ENCODE results near the gene GJB2. TPM values are rescaled to one million over a fixed set of nuclear protein-coding genes. Genes with fewer than 3 reads are reported as not detected.

The GJB2 gene
- total RNA-seq, 1 experiment from 2014 or later = 4.6 TPM

- H3K36me3 Mint-ChIP-seq (ENCODE audit: insufficient read depth, unreplicated experiment) = no peaks in the 10 kb centered on the region
- H3K9me3 Mint-ChIP-seq (ENCODE audit: low read depth, unreplicated experiment) = no peaks in the 10 kb centered on the region
- H3K27ac Mint-ChIP-seq (ENCODE audit: unreplicated experiment) = no peak overlapping the region
- no peak for DNase-seq
- intact Hi-C loops (cut with micrococcal nuclease; ENCODE audit: unreplicated experiment) = no loop called here
- no peaks in the 10 kb centered on the region for H3K4me1 Mint-ChIP-seq (ENCODE audit: low read depth, unreplicated experiment)
- no TSS peak for BruUV-seq (replicated peaks)
- CTCF ChIA-PET = no interaction called here
- no peak overlapping the region for H3K4me3 Mint-ChIP-seq (ENCODE audit: low read depth, unreplicated experiment)
- peaks cover 8% of the 10 kb centered on the region for H3K27me3 Mint-ChIP-seq (ENCODE audit: unreplicated experiment)
- TF ChIP-seq CTCF (IDR thresholded peaks at IDR 0.05; ENCODE audit: unreplicated experiment) = no peak
These were observed 41.1 kb downstream of the GJB2 start for GRCh38 chr13:20151612-20152011.

GRCh38 chr13:20151016-20151415, 41.7 kb downstream of the GJB2 start:
- no peak for TF ChIP-seq CTCF (IDR thresholded peaks at IDR 0.05; ENCODE audit: unreplicated experiment)
- no peaks in the 10 kb centered on the region for H3K4me1 Mint-ChIP-seq (ENCODE audit: low read depth, unreplicated experiment)
- no TSS peak for BruUV-seq (replicated peaks)
- H3K36me3 Mint-ChIP-seq (ENCODE audit: insufficient read depth, unreplicated experiment) = no peaks in the 10 kb centered on the region
- no peak overlapping the region for H3K27ac Mint-ChIP-seq (ENCODE audit: unreplicated experiment)
- CTCF ChIA-PET = no interaction called here
- H3K4me3 Mint-ChIP-seq (ENCODE audit: low read depth, unreplicated experiment) = no peak overlapping the region
- intact Hi-C loops (cut with micrococcal nuclease; ENCODE audit: unreplicated experiment) = no loop called here
- no peak for DNase-seq
- H3K9me3 Mint-ChIP-seq (ENCODE audit: low read depth, unreplicated experiment) = no peaks in the 10 kb centered on the region
- peaks cover 8% of the 10 kb centered on the region for H3K27me3 Mint-ChIP-seq (ENCODE audit: unreplicated experiment)

- no peak for TF ChIP-seq CTCF (IDR thresholded peaks at IDR 0.05; ENCODE audit: unreplicated experiment)
- no peaks in the 10 kb centered on the region for H3K36me3 Mint-ChIP-seq (ENCODE audit: insufficient read depth, unreplicated experiment)
- CTCF ChIA-PET = no interaction called here
- DNase-seq = no peak
- no peak overlapping the region for H3K4me3 Mint-ChIP-seq (ENCODE audit: low read depth, unreplicated experiment)
- no TSS peak for BruUV-seq (replicated peaks)
- intact Hi-C loops (cut with micrococcal nuclease; ENCODE audit: unreplicated experiment) = no loop called here
- H3K27me3 Mint-ChIP-seq (ENCODE audit: unreplicated experiment) = peaks cover 8% of the 10 kb centered on the region
- H3K4me1 Mint-ChIP-seq (ENCODE audit: low read depth, unreplicated experiment) = no peaks in the 10 kb centered on the region
- no peaks in the 10 kb centered on the region for H3K9me3 Mint-ChIP-seq (ENCODE audit: low read depth, unreplicated experiment)
- no peak overlapping the region for H3K27ac Mint-ChIP-seq (ENCODE audit: unreplicated experiment)
These were observed 42.2 kb downstream of the GJB2 start for GRCh38 chr13:20150561-20150960.

GRCh38 chr13:20149762-20150161, 43.0 kb downstream of the GJB2 start:
- intact Hi-C loops (cut with micrococcal nuclease; ENCODE audit: unreplicated experiment) = no loop called here
- TF ChIP-seq CTCF (IDR thresholded peaks at IDR 0.05; ENCODE audit: unreplicated experiment) = no peak
- DNase-seq = no peak
- Mint-ChIP-seq H3K4me3 (ENCODE audit: low read depth, unreplicated experiment) (no peak overlapping the region), H3K27me3 (ENCODE audit: unreplicated experiment) (peaks cover 8% of the 10 kb centered on the region), H3K27ac (ENCODE audit: unreplicated experiment) (no peak overlapping the region), H3K9me3 (ENCODE audit: low read depth, unreplicated experiment) (no peaks in the 10 kb centered on the region), H3K36me3 (ENCODE audit: insufficient read depth, unreplicated experiment) (no peaks in the 10 kb centered on the region), H3K4me1 (ENCODE audit: low read depth, unreplicated experiment) (no peaks in the 10 kb centered on the region)
- BruUV-seq (replicated peaks) = no TSS peak
- CTCF ChIA-PET = no interaction called here

Data from Calu3 (cell line).